Suprapubic skin (tissue), 4 donors: ENCODE results near the gene PTPRJ. TPM values are rescaled to one million over a fixed set of nuclear protein-coding genes. Genes with fewer than 3 reads are reported as not detected.
"Not testable (repeated sequence)": the region's sequence is repeated elsewhere in the genome, so short reads cannot be mapped to it uniquely, and the experiment has no call there.

Source experiments
- DNase-seq, 2 donors: peaks; one replicate each; pipeline ENCODE4 v3.0.0-alpha.2; 2019; ENCODE audit warnings: low spot score in 2 of 2
- H3K27ac ChIP-seq: fragments of 200-600 bp; sonication (generic); one replicate; pipeline ENCODE4 v1.5.1; 2019
- H3K27me3 ChIP-seq: fragments of 200-600 bp; sonication (generic); one replicate; pipeline ENCODE4 v1.5.1; 2019
- H3K36me3 ChIP-seq: fragments of 200-600 bp; sonication (generic); one replicate; pipeline ENCODE4 v1.5.1; 2019
- H3K4me1 ChIP-seq: fragments of 200-600 bp; sonication (generic); one replicate; pipeline ENCODE4 v1.5.1; 2019
- H3K4me3 ChIP-seq: fragments of 200-600 bp; sonication (generic); one replicate; pipeline ENCODE4 v1.5.1; 2019; ENCODE audit warnings: mild to moderate bottlenecking
- H3K9me3 ChIP-seq: fragments of 200-600 bp; sonication (generic); one replicate; pipeline ENCODE4 v1.5.1; 2019
- CTCF ChIP-seq, 2 donors: fragments of 200-600 bp in 1 of 2; fragments of 450-650 bp in 1 of 2; sonication (generic) in 1 of 2; IDR thresholded peaks; one replicate each; pipeline ENCODE4 v1.5.1; 2016 to 2019; ENCODE audit warnings: antibody characterized with exemption in 2 of 2, mild to moderate bottlenecking in 1 of 2, moderate library complexity in 1 of 2
- EP300 ChIP-seq: sonication (generic); formaldehyde crosslinking; IDR thresholded peaks from one replicate; pipeline ENCODE4 v1.6.1; 2017; ENCODE audit warnings: antibody characterized with exemption
- POLR2A ChIP-seq, 2 donors: fragments of 450-650 bp; IDR thresholded peaks; one replicate each; pipeline ENCODE4 v1.6.1; 2017; ENCODE audit warnings: antibody characterized with exemption in 2 of 2, mild to moderate bottlenecking in 2 of 2, moderate library complexity in 2 of 2
- POLR2AphosphoS5 ChIP-seq, 3 donors: sonication (generic); formaldehyde crosslinking; IDR thresholded peaks; one replicate each; pipeline ENCODE4 v1.6.1; 2017; ENCODE audit warnings: antibody characterized with exemption in 3 of 3
- WGBS: methylation state at CpG from one replicate; pipeline ENCODE4 v1.1.5; 2018; 5-methylcytosine and 5-hydroxymethylcytosine counted together
- total RNA-seq, 4 donors: library from RNA; depleted of rRNA; stranded (reverse); fragments of >200 nt; gene quantifications; one replicate each; pipeline ENCODE4 v1.1.0, GENCODE V29; 2016

Gene PTPRJ
- total RNA-seq, 4 donors from 2014 or later = 4.0 to 15.5 (median 13.1) TPM

DNA sequence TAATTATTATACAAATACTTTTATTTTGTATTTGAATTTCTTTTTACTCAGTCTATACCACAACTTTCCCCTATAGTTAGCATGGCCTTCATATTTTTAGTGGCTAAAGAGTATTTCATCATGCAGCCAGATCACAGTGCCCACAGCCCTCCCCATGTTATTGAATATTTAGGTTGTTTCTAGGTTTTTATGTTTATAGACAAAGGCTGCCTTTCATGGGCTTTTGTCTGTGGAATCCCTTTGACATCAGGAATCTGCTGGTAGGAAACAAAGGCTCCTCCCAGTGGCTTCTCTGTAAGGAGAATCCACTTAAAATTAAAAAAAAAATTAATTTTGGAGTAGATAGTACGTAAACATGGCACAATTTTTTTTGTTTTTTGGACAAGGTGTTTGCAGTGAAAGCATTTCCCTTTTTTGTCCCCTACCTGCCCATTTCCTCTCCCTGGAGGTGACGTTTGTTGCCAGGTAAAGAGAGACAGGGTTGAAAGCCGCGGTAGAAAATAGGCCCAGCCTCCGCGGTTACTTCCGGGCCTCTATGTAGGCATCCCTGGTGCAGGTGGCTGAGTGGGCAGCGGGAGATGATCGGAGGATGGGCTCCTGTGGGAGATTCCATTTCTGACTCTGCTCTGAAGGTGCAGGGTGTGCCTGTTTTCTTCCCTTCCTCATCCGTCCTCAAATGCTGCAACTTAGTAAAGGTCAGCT lies 154.0 kb downstream of the PTPRJ start:
- Histone ChIP-seq H3K36me3 (peaks cover 15% of the 10 kb centered on the region), H3K27ac (no peak overlapping the region), H3K27me3 (no peaks in the 10 kb centered on the region), H3K4me3 (no peak overlapping the region), H3K9me3 (no peaks in the 10 kb centered on the region), H3K4me1 (no peaks in the 10 kb centered on the region)
- DNase-seq = no peak
- TF ChIP-seq POLR2A (IDR thresholded peaks at IDR 0.05) = no peak
- TF ChIP-seq POLR2AphosphoS5 (IDR thresholded peaks at IDR 0.05) = no peak
- TF ChIP-seq EP300 = no peak
- TF ChIP-seq CTCF (IDR thresholded peaks at IDR 0.05) = no peak
- 96% methylated on average over 10 of the region's 10 CpGs for WGBS

DNA sequence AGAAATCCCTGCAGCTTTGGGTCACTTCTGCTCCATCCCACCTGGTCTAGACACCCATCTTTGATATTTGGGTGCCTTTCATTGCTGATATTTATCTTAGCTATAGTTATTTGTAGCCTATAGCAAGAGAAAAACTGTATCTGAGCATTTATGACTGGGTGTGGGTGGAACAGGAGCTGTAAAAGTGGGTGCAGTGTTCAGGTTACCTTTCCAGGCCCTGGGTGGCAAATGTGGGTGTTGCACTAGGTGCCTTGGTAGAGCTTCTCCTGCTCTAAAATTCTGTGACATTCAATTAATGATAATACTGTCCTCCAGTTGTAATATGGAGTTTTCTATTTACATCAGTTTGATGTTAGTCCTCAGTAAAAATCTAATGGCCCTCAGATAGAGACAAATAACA lies 157.9 kb downstream of the PTPRJ start:
- DNase-seq = no peak
- TF ChIP-seq POLR2A (IDR thresholded peaks at IDR 0.05) (no peak), CTCF (IDR thresholded peaks at IDR 0.05) (no peak), POLR2AphosphoS5 (IDR thresholded peaks at IDR 0.05) (no peak), EP300 (no peak)
- H3K4me3 ChIP-seq = no peak overlapping the region
- no peaks in the 10 kb centered on the region for H3K27me3 ChIP-seq
- H3K4me1 ChIP-seq = no peaks in the 10 kb centered on the region
- H3K27ac ChIP-seq = no peak overlapping the region
- peaks cover 16% of the 10 kb centered on the region for H3K36me3 ChIP-seq
- H3K9me3 ChIP-seq = no peaks in the 10 kb centered on the region

DNA sequence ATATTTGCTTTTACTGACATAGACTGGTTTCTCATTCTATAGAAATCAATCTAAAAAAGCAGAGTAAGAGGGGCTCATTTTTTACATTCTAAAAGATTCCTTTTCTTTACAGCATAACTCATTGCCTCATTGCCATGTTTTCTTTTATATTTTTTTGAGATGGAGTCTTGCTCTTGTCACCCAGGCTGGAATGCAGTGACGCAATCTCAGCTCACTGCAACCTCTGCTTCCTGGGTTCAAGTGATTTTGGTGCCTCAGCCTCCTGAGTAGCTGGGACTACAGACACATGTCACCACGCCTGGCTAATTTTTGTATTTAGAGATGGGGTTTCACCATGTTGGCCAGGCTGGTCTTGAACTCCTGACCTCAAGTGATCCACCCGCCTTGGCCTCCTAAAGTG lies 159.5 kb downstream of the PTPRJ start:
- not testable (repeated sequence) for H3K4me1 ChIP-seq, H3K27me3 ChIP-seq, H3K4me3 ChIP-seq, H3K9me3 ChIP-seq, H3K27ac ChIP-seq, DNase-seq
- peaks cover 29% of the 10 kb centered on the region for H3K36me3 ChIP-seq
- WGBS = 100% methylated on average over 3 of the region's 3 CpGs

GRCh38 chr11:48141475-48142122 lies 161.2 kb downstream of the PTPRJ start:
- WGBS = 61% methylated on average over 3 of the region's 3 CpGs
- Histone ChIP-seq H3K4me1 (no peaks in the 10 kb centered on the region), H3K27me3 (no peaks in the 10 kb centered on the region), H3K27ac (no peak overlapping the region), H3K36me3 (peaks cover 32% of the 10 kb centered on the region), H3K4me3 (no peak overlapping the region), H3K9me3 (no peaks in the 10 kb centered on the region)
- DNase-seq = no peak
- TF ChIP-seq POLR2AphosphoS5 (IDR thresholded peaks at IDR 0.05) (no peak), POLR2A (IDR thresholded peaks at IDR 0.05) (no peak), EP300 (no peak), CTCF (IDR thresholded peaks at IDR 0.05) (no peak)

DNA sequence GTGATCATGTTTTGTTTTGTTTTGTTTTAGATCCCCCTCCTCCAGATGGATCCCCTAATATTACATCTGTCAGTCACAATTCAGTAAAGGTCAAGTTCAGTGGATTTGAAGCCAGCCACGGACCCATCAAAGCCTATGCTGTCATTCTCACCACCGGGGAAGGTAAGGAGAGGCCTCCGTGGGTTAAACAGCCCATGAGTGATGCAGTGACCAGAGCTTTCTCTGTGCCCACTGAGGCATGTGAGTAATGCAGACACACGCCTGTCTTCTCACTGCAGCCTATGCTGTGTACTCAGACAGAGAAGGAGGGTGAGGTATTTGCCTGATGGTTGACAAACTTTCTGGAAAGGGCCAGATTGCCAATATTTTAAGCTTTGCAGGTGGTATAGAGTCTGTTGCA lies 162.5 kb downstream of the PTPRJ start:
- Histone ChIP-seq H3K27me3 (no peaks in the 10 kb centered on the region), H3K9me3 (no peaks in the 10 kb centered on the region), H3K27ac (no peak overlapping the region), H3K4me3 (no peak overlapping the region), H3K4me1 (no peaks in the 10 kb centered on the region), H3K36me3 (peaks cover 36% of the 10 kb centered on the region)
- no peak for DNase-seq
- no peak for TF ChIP-seq EP300
- no peak for TF ChIP-seq POLR2AphosphoS5 (IDR thresholded peaks at IDR 0.05)
- 98% methylated on average over 4 of the region's 4 CpGs for WGBS

- Histone ChIP-seq H3K4me1 (no peaks in the 10 kb centered on the region), H3K27ac (no peak overlapping the region), H3K4me3 (no peak overlapping the region), H3K27me3 (no peaks in the 10 kb centered on the region), H3K36me3 (peaks cover 21% of the 10 kb centered on the region), H3K9me3 (no peaks in the 10 kb centered on the region)
- WGBS = 44% methylated on average over 3 of the region's 3 CpGs
- TF ChIP-seq POLR2A (IDR thresholded peaks at IDR 0.05) = no peak
- TF ChIP-seq EP300 = no peak
- TF ChIP-seq POLR2AphosphoS5 (IDR thresholded peaks at IDR 0.05) = no peak
- no peak for TF ChIP-seq CTCF (IDR thresholded peaks at IDR 0.05)
- no peak for DNase-seq
These were observed 168.4 kb downstream of the PTPRJ start for GRCh38 chr11:48148749-48149148.
